Tibial nerve (tissue), 4 donors: ENCODE results near the gene PRKAG1. TPM values are rescaled to one million over a fixed set of nuclear protein-coding genes. Genes with fewer than 3 reads are reported as not detected.

Experiments
- DNase-seq, 2 donors: peaks; one replicate each; pipeline ENCODE4 v3.0.0-alpha.2; 2019; ENCODE audit warnings: low spot score in 2 of 2
- H3K27ac ChIP-seq, 4 donors: fragments of 200-600 bp; sonication (generic) in 3 of 4; one replicate each; pipeline ENCODE4 v1.5.1; 2017 to 2019; ENCODE audit warnings: mild to moderate bottlenecking in 1 of 4
- H3K27me3 ChIP-seq, 2 donors: fragments of 200-600 bp; sonication (generic) in 1 of 2; one replicate each; pipeline versions ENCODE4 v1.5.1 to v1.6.0; 2017 to 2019
- H3K36me3 ChIP-seq, 3 donors: fragments of 200-600 bp; sonication (generic); one replicate each; pipeline ENCODE4 v1.5.1; 2018 to 2019
- H3K4me1 ChIP-seq, 4 donors: fragments of 200-600 bp; sonication (generic) in 3 of 4; one replicate each; pipeline ENCODE4 v1.5.1; 2017 to 2019
- H3K4me3 ChIP-seq, 4 donors: fragments of 200-600 bp; sonication (generic) in 3 of 4; one replicate each; pipeline ENCODE4 v1.5.1; 2017 to 2019; ENCODE audit warnings: mild to moderate bottlenecking in 1 of 4, moderate library complexity in 1 of 4
- H3K9me3 ChIP-seq, 4 donors: fragments of 200-600 bp; sonication (generic) in 3 of 4; one replicate each; pipeline ENCODE4 v1.5.1; 2017 to 2019
- CTCF ChIP-seq, 5 experiments: fragments of 200-600 bp in 3 of 5; fragments of 450-650 bp in 2 of 5; sonication (generic) in 3 of 5; IDR thresholded peaks; one replicate each; pipeline ENCODE4 v1.5.1; 2016 to 2019; ENCODE audit warnings: antibody characterized with exemption in 5 of 5, mild to moderate bottlenecking in 3 of 5, moderate library complexity in 2 of 5
- EP300 ChIP-seq, 2 donors: sonication (generic); formaldehyde crosslinking; IDR thresholded peaks; one replicate each; pipeline ENCODE4 v1.6.1; 2017; ENCODE audit warnings: antibody characterized with exemption in 2 of 2, mild to moderate bottlenecking in 1 of 2
- POLR2A ChIP-seq, 2 donors: fragments of 450-650 bp; IDR thresholded peaks; one replicate each; pipeline ENCODE4 v1.6.1; 2017; ENCODE audit warnings: antibody characterized with exemption in 2 of 2, mild to moderate bottlenecking in 2 of 2, moderate library complexity in 2 of 2
- WGBS, 2 donors: methylation state at CpG; one replicate each; pipeline ENCODE4 v1.1.5; 2018; 5-methylcytosine and 5-hydroxymethylcytosine counted together
- total RNA-seq, 4 donors: library from RNA; depleted of rRNA; stranded (reverse); fragments of >200 nt; gene quantifications; one replicate each; pipeline ENCODE4 v1.1.0, GENCODE V29; 2016

PRKAG1 gene
- total RNA-seq, 4 donors from 2014 or later, result 40.6 to 60.7 (median 46.1) TPM

DNA sequence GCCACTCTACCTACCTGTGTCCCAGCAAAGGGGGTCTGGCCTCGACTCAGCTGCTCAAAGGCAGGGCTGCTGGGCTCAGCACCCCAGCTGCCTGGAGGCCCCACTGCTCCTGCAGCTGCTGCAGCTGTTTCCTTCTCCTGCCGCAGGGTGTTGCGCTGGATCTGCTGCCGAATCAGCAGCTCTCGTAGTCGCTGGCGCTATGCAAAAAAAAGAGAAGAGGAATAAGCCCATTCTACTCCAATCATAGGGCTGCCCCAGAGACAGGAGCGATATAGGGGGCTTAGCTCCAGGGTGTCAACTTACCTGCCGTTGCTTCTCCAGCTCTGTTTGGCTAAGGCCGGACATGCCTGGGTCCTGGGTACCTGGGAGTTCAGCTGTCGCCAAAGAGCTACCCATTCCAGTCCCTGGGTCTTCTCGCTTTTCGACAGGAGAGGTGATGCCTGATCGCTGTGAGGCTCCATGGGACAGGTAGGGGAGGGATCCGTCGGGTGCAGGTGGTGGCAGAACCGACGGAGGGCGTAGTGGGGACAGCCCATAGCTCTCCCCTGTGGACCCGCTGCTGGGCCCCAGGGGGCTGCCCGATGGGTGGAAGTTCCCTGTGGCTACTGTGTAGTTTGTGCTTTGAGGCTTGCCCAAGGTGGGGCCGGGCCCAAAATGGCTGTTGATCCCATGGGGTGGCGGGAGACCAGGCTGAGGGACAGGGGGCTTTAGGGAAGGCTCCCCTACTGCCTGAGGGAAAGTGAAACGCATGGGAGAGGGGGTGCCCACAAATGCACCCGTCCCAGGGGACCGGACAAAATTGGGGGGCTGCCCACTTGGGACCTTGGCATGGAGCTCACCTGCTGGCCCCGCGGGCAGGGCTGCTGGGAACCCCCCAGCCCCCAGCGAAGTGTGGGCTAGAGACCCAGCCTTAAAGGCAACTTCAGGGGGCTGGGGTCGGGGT is 21.1 kb upstream of the PRKAG1 start:
- Histone ChIP-seq H3K4me3 (no peak overlapping the region), H3K9me3 (no peaks in the 10 kb centered on the region), H3K4me1 (no peaks in the 10 kb centered on the region), H3K27me3 (no peaks in the 10 kb centered on the region), H3K27ac (no peak overlapping the region), H3K36me3 (peaks cover 0 to 100% (median 60%) of the 10 kb centered on the region in 3 donors)
- DNase-seq, result no peak
- TF ChIP-seq EP300 (IDR thresholded peaks at IDR 0.05), result no peak
- no peak for TF ChIP-seq CTCF (IDR thresholded peaks at IDR 0.05)
- no peak for TF ChIP-seq POLR2A (IDR thresholded peaks at IDR 0.05)
- WGBS, 2 donors, result 87 to 92% methylated on average over 30 of the region's 30 CpGs

DNA sequence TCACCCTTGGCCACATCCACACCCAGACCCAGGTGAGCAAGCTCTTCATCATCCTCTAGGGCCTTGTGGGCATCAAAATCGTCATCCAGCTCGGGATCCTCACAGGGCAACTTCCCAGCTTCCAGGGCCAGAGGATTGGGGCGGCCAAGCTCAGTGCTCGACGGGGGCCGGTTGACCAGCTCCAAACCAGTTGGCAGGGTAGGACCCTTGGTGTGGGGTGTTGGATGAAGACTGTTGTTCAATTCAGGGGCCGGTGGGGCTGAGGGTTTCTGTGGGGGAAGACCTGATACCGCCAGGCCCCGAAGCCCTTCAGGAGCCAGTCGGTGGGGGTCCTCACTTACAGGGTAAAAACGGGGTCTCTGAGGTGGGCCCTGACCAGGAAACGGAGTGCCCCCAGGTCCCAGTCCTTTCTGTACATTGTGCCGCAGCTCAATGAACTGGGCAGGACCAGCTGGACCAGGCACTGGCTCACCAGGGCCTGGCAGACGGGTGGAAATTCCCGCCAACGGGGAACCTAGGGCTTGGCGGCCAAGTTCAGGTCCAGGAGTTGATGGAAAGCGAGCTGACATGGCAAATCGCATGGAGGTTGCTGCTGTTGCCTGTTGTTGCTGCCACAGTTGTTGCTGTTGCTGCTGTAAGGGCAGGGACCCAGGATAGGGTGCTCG is 19.8 kb upstream of the PRKAG1 start:
- Histone ChIP-seq H3K4me3 (no peak overlapping the region), H3K27me3 (no peaks in the 10 kb centered on the region), H3K9me3 (no peaks in the 10 kb centered on the region), H3K4me1 (no peaks in the 10 kb centered on the region), H3K27ac (no peak overlapping the region), H3K36me3 (peaks cover 0 to 100% (median 55%) of the 10 kb centered on the region in 3 donors)
- 91 to 92% methylated on average over 14 to 19 of the region's 20 CpGs for WGBS, 2 donors
- DNase-seq, result no peak
- TF ChIP-seq EP300 (IDR thresholded peaks at IDR 0.05) (no peak), POLR2A (IDR thresholded peaks at IDR 0.05) (no peak), CTCF (IDR thresholded peaks at IDR 0.05) (no peak)

DNA sequence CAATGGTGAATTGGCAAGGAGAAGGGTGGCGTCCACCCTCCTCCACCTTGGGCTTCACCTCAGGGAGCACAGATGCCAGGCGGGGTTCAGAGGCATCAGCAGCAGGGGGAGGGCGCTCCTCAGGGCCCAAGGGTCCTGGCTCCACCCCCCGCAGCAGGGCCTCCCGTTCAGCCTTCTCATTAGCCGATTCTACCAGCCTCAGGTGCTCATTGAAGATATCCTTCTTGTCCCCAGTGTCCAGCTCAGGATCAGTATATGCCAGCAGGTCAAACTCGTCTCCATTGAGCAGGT is 19.3 kb upstream of the PRKAG1 start:
- WGBS, 2 donors, result 75 to 77% methylated on average over 3 to 6 of the region's 7 CpGs

DNA sequence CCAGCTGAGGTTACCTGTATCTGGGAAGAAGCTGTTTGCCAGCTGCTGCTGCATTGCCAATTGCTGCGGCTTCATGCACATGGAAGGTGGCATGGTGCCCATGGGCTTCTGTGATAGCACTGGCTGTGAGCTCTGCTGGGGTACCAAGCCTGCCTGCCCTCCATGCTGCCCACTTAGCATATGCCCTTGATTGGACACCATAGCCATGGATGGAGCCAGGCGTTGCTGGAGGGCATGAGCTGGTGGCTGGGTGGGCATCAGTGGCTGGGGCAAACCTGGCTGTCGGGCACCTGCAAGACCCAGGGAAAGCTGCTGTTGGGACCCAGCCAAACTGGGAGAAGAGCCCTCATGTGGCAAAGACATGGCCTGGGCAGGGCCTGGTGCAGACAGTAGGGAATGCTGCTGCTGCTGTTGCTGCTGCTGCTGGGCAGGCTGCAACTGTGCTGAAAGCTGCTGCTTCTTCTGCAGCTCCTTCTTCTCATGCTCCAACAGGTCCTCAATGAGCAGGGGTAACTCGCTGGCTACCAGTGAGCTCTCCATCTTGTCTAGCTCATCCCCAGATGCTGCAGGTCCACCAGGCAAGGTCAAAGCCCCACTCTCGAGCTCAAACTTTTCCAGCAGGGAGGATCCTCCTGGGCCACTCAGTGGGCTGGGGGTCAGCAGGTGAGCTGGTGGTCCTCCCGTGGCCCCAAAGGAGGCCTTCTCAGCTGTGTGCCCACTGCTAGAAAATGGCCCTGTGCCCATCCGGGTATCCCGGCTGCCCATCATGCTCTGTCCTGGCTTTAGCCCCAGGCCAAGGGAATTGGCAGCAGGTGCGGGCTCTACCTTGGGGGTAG is 18.8 kb upstream of the PRKAG1 start:
- H3K36me3 ChIP-seq, result peaks cover 0 to 100% (median 51%) of the 10 kb centered on the region in 3 donors
- 91 to 95% methylated on average over 8 of the region's 9 CpGs for WGBS, 2 donors
- TF ChIP-seq POLR2A (IDR thresholded peaks at IDR 0.05) (no peak), CTCF (IDR thresholded peaks at IDR 0.05) (no peak), EP300 (IDR thresholded peaks at IDR 0.05) (peak in 1 of 2 donors; percentile 4)

More for the DNA sequence above, 19.3 kb upstream of the PRKAG1 start:
- no peak for DNase-seq
- Histone ChIP-seq H3K27ac (no peak overlapping the region), H3K27me3 (no peaks in the 10 kb centered on the region), H3K4me1 (no peaks in the 10 kb centered on the region), H3K9me3 (no peaks in the 10 kb centered on the region), H3K36me3 (peaks cover 0 to 100% (median 54%) of the 10 kb centered on the region in 3 donors), H3K4me3 (no peak overlapping the region)
- TF ChIP-seq POLR2A (IDR thresholded peaks at IDR 0.05) (no peak), EP300 (IDR thresholded peaks at IDR 0.05) (peak in 1 of 2 donors; percentile 3)

DNA sequence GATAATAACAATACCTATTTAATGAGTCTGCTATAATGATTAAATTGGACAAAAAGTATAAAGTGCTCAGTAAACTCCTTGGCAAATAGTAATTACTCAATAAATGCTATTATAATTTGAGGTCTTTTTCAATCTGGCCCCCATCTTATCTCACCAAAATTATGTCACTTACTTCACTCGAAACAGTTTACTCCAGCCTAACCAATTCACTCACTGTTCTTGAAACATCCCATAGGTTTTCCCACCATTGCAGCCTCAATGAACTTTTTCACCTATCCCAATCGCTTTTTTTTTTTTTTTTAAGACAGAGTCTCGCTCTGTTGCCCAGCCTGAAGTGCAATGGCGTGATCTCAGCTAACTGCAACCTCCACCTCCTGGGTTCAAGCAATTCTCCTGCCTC is 17.5 kb upstream of the PRKAG1 start:
- Histone ChIP-seq H3K27me3 (no peaks in the 10 kb centered on the region), H3K27ac (no peak overlapping the region), H3K9me3 (no peaks in the 10 kb centered on the region), H3K4me3 (no peak overlapping the region), H3K4me1 (no peaks in the 10 kb centered on the region), H3K36me3 (peaks cover 3 to 100% (median 40%) of the 10 kb centered on the region in 3 donors)
- WGBS, 2 donors, result 70 to 94% methylated on average over 4 of the region's 4 CpGs
- no peak for DNase-seq
- TF ChIP-seq EP300 (IDR thresholded peaks at IDR 0.05) (no peak), POLR2A (IDR thresholded peaks at IDR 0.05) (no peak), CTCF (IDR thresholded peaks at IDR 0.05) (no peak)

More for the DNA sequence above, 18.8 kb upstream of the PRKAG1 start:
- no peak overlapping the region for H3K4me3 ChIP-seq
- no peaks in the 10 kb centered on the region for H3K27me3 ChIP-seq
- no peaks in the 10 kb centered on the region for H3K9me3 ChIP-seq
- DNase-seq, result no peak
- H3K27ac ChIP-seq, result no peak overlapping the region
- H3K4me1 ChIP-seq, result no peaks in the 10 kb centered on the region
